Islet of Langerhans (tissue), 1 donor: ENCODE results near the gene NAV2.
"Not testable (repeated sequence)": the region's sequence is repeated elsewhere in the genome, so short reads cannot be mapped to it uniquely, and the experiment has no call there.

Experiments
- FAIRE-seq: peaks from one replicate; lab custom pipeline; 2011; peaks lifted over from hg19 to GRCh38; lab: Jason Lieb, UNC

NAV2 gene

GRCh38 chr11:19869946-19870589 lies 157.4 kb downstream of the NAV2 start:
- FAIRE-seq = no peak

- no peak for FAIRE-seq
These were observed 158.9 kb downstream of the NAV2 start for GRCh38 chr11:19871531-19871930.

- no peak for FAIRE-seq
These were observed 160.0 kb downstream of the NAV2 start for GRCh38 chr11:19872512-19873145.

GRCh38 chr11:19873730-19874129 lies 161.1 kb downstream of the NAV2 start:
- no peak for FAIRE-seq

GRCh38 chr11:19874266-19874665 lies 161.6 kb downstream of the NAV2 start:
- FAIRE-seq = no peak

GRCh38 chr11:19876750-19877149 lies 164.1 kb downstream of the NAV2 start:
- no peak for FAIRE-seq

- no peak for FAIRE-seq
These were observed 165.9 kb downstream of the NAV2 start for GRCh38 chr11:19878520-19878919.

- FAIRE-seq = no peak
These were observed 166.9 kb downstream of the NAV2 start for GRCh38 chr11:19879307-19880087.

- no peak for FAIRE-seq
These were observed 167.4 kb downstream of the NAV2 start for GRCh38 chr11:19880088-19880345.

- FAIRE-seq = no peak
These were observed 168.5 kb downstream of the NAV2 start for GRCh38 chr11:19881177-19881576.

- no peak for FAIRE-seq
These were observed 169.7 kb downstream of the NAV2 start for GRCh38 chr11:19882356-19882755.

- FAIRE-seq = no peak
These were observed 173.9 kb downstream of the NAV2 start for GRCh38 chr11:19886498-19886897.

- no peak for FAIRE-seq
These were observed 175.2 kb downstream of the NAV2 start for GRCh38 chr11:19887842-19888241.

- FAIRE-seq = no peak
These were observed 176.9 kb downstream of the NAV2 start for GRCh38 chr11:19889531-19889930.

- FAIRE-seq = no peak
These were observed 177.7 kb downstream of the NAV2 start for GRCh38 chr11:19890308-19890707.

GRCh38 chr11:19891022-19891421 lies 178.4 kb downstream of the NAV2 start:
- no peak for FAIRE-seq

GRCh38 chr11:19892387-19892786 lies 179.8 kb downstream of the NAV2 start:
- no peak for FAIRE-seq

GRCh38 chr11:19892876-19893275 lies 180.2 kb downstream of the NAV2 start:
- no peak for FAIRE-seq

- FAIRE-seq = no peak
These were observed 181.8 kb downstream of the NAV2 start for GRCh38 chr11:19894404-19894803.

GRCh38 chr11:19895037-19895436 lies 182.4 kb downstream of the NAV2 start:
- FAIRE-seq = not testable (repeated sequence)

- no peak for FAIRE-seq
These were observed 183.1 kb downstream of the NAV2 start for GRCh38 chr11:19895776-19896175.

- FAIRE-seq = no peak
These were observed 191.0 kb downstream of the NAV2 start for GRCh38 chr11:19903620-19904069.

GRCh38 chr11:19905280-19905853 lies 192.7 kb downstream of the NAV2 start:
- FAIRE-seq = no peak
